Osteocyte (in vitro differentiated cells): ENCODE data around the gene ZC3HAV1L. TPM values are rescaled to one million over a fixed set of nuclear protein-coding genes. Genes with fewer than 3 reads are reported as not detected.
"Not testable (repeated sequence)": the region's sequence is repeated elsewhere in the genome, so short reads cannot be mapped to it uniquely, and the experiment has no call there.

Experiments
- DNase-seq: peaks from one replicate; pipeline ENCODE4 v3.0.0; 2021; ENCODE audit warnings: mixed read lengths; ENCODE audit not compliant: unreplicated experiment; ENCODE audit errors: extremely low spot score
- H3K27ac Mint-ChIP-seq: one replicate; pipeline ENCODE4 v1.8.0; 2021; ENCODE audit warnings: mild to moderate bottlenecking, mixed read lengths; ENCODE audit not compliant: unreplicated experiment
- H3K27me3 Mint-ChIP-seq: one replicate; pipeline ENCODE4 v1.8.0; 2021; ENCODE audit warnings: mixed read lengths; ENCODE audit not compliant: unreplicated experiment
- H3K36me3 Mint-ChIP-seq: one replicate; pipeline ENCODE4 v1.8.0; 2021; ENCODE audit warnings: mixed read lengths; ENCODE audit not compliant: unreplicated experiment
- H3K4me1 Mint-ChIP-seq: one replicate; pipeline ENCODE4 v1.8.0; 2021; ENCODE audit warnings: mixed read lengths; ENCODE audit not compliant: unreplicated experiment
- H3K4me3 Mint-ChIP-seq: one replicate; pipeline ENCODE4 v1.8.0; 2021; ENCODE audit warnings: mild to moderate bottlenecking, moderate library complexity, mixed read lengths; ENCODE audit not compliant: unreplicated experiment
- H3K9me3 Mint-ChIP-seq: one replicate; pipeline ENCODE4 v1.8.0; 2021; ENCODE audit warnings: mixed read lengths; ENCODE audit not compliant: unreplicated experiment
- CTCF ChIP-seq: fragments of 200-600 bp; sonication (generic); IDR thresholded peaks from 2 replicates; pipeline ENCODE4 v1.5.0; 2021; ENCODE audit warnings: antibody characterized with exemption, mild to moderate bottlenecking, moderate library complexity
- total RNA-seq: library from RNA; stranded (reverse); gene quantifications from 2 replicates; pipeline ENCODE4 v1.2.1, GENCODE V29; 2021

The ZC3HAV1L gene
- total RNA-seq, 1 donor from 2014 or later: not detected

- peaks cover 24% of the 10 kb centered on the region for H3K4me1 Mint-ChIP-seq
- no peak for DNase-seq
- H3K27me3 Mint-ChIP-seq: peaks cover 18% of the 10 kb centered on the region
- no peak for TF ChIP-seq CTCF
- no peaks in the 10 kb centered on the region for H3K36me3 Mint-ChIP-seq
- peak overlapping the region; percentile 36 for H3K27ac Mint-ChIP-seq
- H3K9me3 Mint-ChIP-seq: no peaks in the 10 kb centered on the region
- peak overlapping the region; percentile 89 for H3K4me3 Mint-ChIP-seq
Observed at GRCh38 chr7:138980563-138981291, 55.1 kb downstream of the ZC3HAV1L start.

- no peak overlapping the region for H3K27ac Mint-ChIP-seq
Observed at GRCh38 chr7:138979988-138980562, 55.8 kb downstream of the ZC3HAV1L start.

GRCh38 chr7:138979226-138979979, 56.4 kb downstream of the ZC3HAV1L start:
- Mint-ChIP-seq H3K36me3 (no peaks in the 10 kb centered on the region), H3K27ac (no peak overlapping the region), H3K4me3 (peak overlapping the region; percentile 89), H3K27me3 (peaks cover 25% of the 10 kb centered on the region), H3K4me1 (peaks cover 24% of the 10 kb centered on the region), H3K9me3 (no peaks in the 10 kb centered on the region)
- no peak for DNase-seq
- TF ChIP-seq CTCF: peak; percentile 13

More at GRCh38 chr7:138979988-138980562, 55.8 kb downstream of the ZC3HAV1L start:
- Mint-ChIP-seq H3K9me3 (no peaks in the 10 kb centered on the region), H3K27me3 (peaks cover 21% of the 10 kb centered on the region), H3K4me3 (peak overlapping the region; percentile 89), H3K4me1 (peaks cover 24% of the 10 kb centered on the region), H3K36me3 (no peaks in the 10 kb centered on the region)
- no peak for DNase-seq
- TF ChIP-seq CTCF: no peak

GRCh38 chr7:138978541-138979184, 57.2 kb downstream of the ZC3HAV1L start:
- no peak for TF ChIP-seq CTCF
- no peaks in the 10 kb centered on the region for H3K36me3 Mint-ChIP-seq
- no peaks in the 10 kb centered on the region for H3K9me3 Mint-ChIP-seq
- DNase-seq: no peak
- peaks cover 27% of the 10 kb centered on the region for H3K27me3 Mint-ChIP-seq
- peaks cover 24% of the 10 kb centered on the region for H3K4me1 Mint-ChIP-seq
- H3K4me3 Mint-ChIP-seq: no peak overlapping the region
- no peak overlapping the region for H3K27ac Mint-ChIP-seq

- not testable (repeated sequence) for H3K27ac Mint-ChIP-seq, H3K4me3 Mint-ChIP-seq, H3K9me3 Mint-ChIP-seq, DNase-seq, H3K36me3 Mint-ChIP-seq
- peaks cover 21% of the 10 kb centered on the region for H3K27me3 Mint-ChIP-seq
- peaks cover 18% of the 10 kb centered on the region for H3K4me1 Mint-ChIP-seq
Observed at GRCh38 chr7:138976161-138976560, 59.7 kb downstream of the ZC3HAV1L start.

Other genes starting within 250 kb of the ZC3HAV1L start
- not detected in 2 replicates for gene TMEM213, start 238.0 kb downstream of the ZC3HAV1L start, total RNA-seq
- gene ATP6V0A4, start 237.8 kb downstream of the ZC3HAV1L start, total RNA-seq: 0.64 and 0.65 TPM in 2 replicates
- 12.2 and 12.8 TPM in 2 replicates for gene KIAA1549, start 54.7 kb downstream of the ZC3HAV1L start, total RNA-seq
- gene ZC3HAV1, start 73.7 kb upstream of the ZC3HAV1L start, total RNA-seq: 42.7 and 43.0 TPM in 2 replicates
- gene UBN2, start 195.2 kb upstream of the ZC3HAV1L start, total RNA-seq: 21.0 and 21.9 TPM in 2 replicates